ENCODE data around the gene FMC1.

GRCh38 chr7:139328375-139328774, 12.8 kb upstream of the FMC1 start:
- TF ChIP-seq CTCF (IDR thresholded peaks at IDR 0.05; ENCODE audit: low read length) (no peak), EZH2 (optimal IDR thresholded peaks at IDR 0.05; ENCODE audit: low read depth, low read length) (no peak), EZH2phosphoT487 (IDR thresholded peaks at IDR 0.05; ENCODE audit: low read length) (no peak)

Measured in MM.1S (cell line).